T47D (cell line): Measurements from ENCODE around the gene SLC22A17.
"Not testable (repeated sequence)": the region's sequence is repeated elsewhere in the genome, so short reads cannot be mapped to it uniquely, and the experiment has no call there.

Experiments used
- DNase-seq, 2 experiments: peaks; one replicate each; pipeline versions ENCODE4 v3.0.0 to v3.0.0-alpha.2; 2011 to 2012; ENCODE audit warnings: low read depth in 1 of 2, low spot score in 1 of 2
- JUND ChIP-seq: IDR thresholded peaks from 2 replicates; pipeline ENCODE4 v1.6.1; 2012; ENCODE audit warnings: low read depth
- in situ Hi-C: cut with HindIII; loops from 2 replicates; pipeline ENCODE4 v1.10.0; 2016; ENCODE audit warnings: low sequenced_read_pairs, low pct_unique_long_range_greater_than_20kb

SLC22A17 gene

DNA sequence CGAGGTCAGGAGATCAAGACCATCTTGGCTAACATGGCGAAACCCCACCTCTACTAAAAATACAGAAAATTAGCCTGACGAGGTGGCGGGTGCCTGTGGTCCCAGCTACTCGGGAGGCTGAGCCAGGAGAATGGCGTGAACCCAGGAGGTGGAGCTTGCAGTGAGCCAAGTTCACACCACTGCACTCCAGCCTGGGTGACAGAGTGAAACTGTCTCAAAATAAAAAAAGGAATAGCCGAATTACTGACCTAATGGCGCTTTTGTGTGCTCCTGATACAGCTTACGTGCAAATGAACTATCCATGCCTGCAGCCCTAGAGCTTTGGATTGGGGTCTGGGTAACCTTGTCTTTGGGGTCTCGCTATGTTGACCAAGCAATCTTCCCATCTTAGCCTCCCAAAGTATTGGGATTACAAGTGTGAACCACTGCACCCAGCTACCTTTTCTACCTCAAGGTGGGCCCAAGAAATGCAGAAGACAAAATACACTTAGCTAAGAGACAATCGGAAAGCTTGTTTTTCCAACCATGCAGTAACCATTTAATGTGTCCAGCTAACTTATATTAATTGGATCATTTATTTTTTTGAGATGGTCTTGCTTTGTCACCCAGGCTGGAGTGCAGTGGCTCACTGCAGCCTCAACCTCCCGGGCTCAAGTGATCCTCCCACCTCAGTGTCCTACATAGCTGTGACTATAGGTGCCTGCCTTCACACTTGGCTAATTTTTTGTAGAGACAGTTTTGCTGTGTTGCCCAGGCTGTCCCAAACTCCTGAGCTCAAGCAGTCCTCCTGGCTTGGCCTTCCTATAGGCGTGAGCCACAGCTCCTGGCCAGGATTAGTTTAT, 26.0 kb downstream of the SLC22A17 start:
- in situ Hi-C loops: no loop called here
- no peak for TF ChIP-seq JUND
- DNase-seq: no peak

DNA sequence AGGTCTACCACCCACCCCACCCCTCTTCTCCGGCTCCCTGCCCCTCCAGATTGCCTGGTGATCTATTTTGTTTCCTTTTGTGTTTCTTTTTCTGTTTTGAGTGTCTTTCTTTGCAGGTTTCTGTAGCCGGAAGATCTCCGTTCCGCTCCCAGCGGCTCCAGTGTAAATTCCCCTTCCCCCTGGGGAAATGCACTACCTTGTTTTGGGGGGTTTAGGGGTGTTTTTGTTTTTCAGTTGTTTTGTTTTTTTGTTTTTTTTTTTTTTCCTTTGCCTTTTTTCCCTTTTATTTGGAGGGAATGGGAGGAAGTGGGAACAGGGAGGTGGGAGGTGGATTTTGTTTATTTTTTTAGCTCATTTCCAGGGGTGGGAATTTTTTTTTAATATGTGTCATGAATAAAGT, 26.9 kb downstream of the SLC22A17 start:
- in situ Hi-C loops, DNase-seq: not testable (repeated sequence)

DNA sequence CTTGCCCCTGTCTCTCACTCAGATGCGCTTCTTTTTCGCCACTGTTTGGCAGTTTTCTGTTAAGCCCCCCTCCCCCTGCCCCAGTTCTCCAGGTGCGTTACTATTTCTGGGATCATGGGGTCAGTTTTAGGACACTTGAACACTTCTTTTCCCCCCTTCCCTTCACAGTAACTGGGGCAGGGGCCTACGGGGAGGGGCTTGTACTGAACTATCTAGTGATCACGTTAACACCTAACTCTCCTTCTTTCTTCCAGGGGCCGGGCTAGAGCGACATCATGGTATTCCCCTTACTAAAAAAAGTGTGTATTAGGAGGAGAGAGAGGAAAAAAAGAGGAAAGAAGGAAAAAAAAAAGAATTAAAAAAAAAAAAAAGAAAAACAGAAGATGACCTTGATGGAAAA, 27.7 kb downstream of the SLC22A17 start:
- TF ChIP-seq JUND: no peak
- no peak for DNase-seq
- in situ Hi-C loops: no loop called here

DNA sequence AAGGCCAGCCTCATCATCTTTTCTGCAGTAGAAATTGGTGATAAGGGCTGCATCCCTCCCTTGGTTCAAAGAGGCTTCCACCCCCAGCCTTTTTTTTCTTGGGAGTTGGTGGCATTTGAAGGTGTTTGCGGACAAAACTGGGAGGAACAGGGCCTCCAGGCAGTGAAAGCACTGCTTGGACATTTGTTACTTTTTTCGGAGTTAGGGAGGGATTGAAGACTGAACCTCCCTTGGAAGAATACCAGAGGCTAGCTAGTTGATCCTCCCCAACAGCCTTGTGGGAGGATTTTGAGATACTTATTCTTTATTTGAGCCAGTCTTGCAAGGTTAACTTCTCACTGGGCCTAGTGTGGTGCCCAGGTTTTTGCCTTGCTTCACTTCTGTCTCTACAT, 28.2 kb downstream of the SLC22A17 start:
- in situ Hi-C loops: no loop called here
- DNase-seq: no peak
- no peak for TF ChIP-seq JUND

DNA sequence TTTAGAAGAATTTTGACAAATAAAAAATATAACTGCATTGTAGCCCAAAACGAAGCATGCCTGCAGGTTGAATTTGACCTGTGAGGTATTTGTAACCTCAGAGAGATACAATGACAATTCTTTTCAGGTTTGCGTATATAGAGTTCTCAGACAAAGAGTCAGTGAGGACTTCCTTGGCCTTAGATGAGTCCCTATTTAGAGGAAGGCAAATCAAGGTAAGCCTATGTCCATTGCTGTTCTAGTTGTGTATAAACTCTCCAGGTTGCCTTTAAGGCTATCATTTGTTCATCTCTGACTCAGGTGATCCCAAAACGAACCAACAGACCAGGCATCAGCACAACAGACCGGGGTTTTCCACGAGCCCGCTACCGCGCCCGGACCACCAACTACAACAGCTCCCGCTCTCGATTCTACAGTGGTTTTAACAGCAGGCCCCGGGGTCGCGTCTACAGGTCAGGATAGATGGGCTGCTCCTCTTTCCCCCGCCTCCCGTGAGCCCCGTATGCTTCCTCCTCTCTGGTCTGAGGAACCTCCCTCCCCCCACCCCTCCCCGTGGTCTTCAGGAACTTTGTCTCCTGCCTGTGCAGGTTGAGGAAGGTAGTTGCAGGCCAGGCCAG, 28.7 kb downstream of the SLC22A17 start:
- DNase-seq: no peak
- TF ChIP-seq JUND: no peak
- in situ Hi-C loops: no loop called here

DNA sequence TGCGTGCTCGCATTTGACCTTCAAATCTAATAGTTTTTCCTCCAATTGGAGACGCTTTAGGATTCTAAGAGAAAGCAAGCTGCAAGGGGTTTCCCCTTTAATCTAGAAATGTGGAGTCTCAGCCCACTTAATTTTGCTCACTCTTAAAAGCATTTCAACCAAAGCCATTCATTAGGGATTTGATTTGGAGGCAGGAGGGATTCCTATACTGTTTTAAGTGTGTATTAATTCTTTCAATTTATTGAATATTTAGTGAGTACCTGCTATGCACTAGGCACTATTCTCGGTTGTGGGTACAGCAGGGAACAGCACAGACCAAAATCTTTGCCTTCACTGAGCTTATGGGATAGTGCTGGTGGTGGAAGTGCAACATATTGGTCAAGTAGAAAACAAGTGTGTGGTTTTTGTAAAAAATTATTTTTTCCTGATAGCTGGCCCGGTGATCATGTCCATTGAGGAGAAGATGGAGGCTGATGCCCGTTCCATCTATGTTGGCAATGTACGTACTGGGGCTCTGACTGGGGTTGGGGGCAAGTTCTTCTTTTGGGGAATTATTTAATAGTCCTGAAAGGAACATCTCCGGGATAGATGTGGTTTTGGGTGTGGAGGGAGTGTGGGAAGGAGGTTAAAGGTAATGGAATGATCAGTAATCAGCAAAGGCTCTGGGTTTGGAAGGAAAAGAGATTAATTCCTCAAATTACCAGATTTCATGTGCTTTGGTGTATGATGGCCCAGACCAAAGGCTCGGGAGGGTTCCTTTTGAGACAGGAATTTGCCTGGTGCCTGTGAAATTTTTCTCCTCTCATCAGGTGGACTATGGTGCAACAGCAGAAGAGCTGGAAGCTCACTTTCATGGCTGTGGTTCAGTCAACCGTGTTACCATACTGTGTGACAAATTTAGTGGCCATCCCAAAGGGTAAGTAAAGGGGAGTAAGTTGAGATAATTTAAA, 29.8 kb downstream of the SLC22A17 start:
- TF ChIP-seq JUND: no peak
- in situ Hi-C loops: no loop called here

DNA sequence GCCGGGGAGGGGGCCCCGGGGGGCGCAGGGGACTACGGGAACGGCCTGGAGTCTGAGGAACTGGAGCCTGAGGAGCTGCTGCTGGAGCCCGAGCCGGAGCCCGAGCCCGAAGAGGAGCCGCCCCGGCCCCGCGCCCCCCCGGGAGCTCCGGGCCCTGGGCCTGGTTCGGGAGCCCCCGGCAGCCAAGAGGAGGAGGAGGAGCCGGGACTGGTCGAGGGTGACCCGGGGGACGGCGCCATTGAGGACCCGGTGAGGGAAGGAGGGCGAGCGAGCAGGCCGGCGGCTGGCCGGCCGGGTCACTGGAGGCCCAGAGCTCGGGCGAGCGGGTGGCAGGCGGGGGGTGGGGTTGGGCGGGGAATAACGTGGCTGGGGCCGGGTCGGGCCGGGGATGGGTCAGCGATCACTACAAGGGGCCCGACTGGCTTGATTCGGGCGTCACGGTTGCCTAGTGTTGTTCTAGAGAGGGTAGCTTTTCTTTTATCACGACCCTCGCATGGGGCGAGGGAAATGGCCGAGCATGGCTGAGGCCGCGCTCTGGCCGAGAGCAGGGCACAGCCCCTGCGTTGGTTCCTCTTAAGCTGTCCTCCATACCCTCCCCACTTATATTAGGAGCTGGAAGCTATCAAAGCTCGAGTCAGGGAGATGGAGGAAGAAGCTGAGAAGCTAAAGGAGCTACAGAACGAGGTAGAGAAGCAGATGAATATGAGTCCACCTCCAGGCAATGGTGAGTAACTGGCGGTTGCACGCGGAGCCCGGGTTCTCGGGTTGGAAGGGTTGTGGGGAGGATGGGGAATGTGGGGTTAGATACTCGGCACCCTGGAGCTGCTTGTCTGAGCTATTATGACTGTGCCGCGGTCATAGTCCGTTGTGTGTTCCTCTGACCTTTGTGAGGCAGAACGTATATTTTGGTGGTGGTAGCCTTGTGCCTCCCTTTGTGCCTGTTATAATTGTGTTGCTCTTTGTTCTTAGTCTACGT, 30.8 kb downstream of the SLC22A17 start:
- in situ Hi-C loops: no loop called here
- peak in 1 of 2 experiments; percentile 37 for DNase-seq
- TF ChIP-seq JUND: no peak

More for the DNA sequence above, 29.8 kb downstream of the SLC22A17 start:
- DNase-seq: no peak

GRCh38 chr14:23320584-23321571, 31.8 kb downstream of the SLC22A17 start, which contains the start of gene PABPN1:
PABPN1 (plus strand) TSS chr14:23321457; CDS start chr14:23321470, 13 bp downstream.
- in situ Hi-C loops: no loop called here
- TF ChIP-seq JUND: no peak

DNA sequence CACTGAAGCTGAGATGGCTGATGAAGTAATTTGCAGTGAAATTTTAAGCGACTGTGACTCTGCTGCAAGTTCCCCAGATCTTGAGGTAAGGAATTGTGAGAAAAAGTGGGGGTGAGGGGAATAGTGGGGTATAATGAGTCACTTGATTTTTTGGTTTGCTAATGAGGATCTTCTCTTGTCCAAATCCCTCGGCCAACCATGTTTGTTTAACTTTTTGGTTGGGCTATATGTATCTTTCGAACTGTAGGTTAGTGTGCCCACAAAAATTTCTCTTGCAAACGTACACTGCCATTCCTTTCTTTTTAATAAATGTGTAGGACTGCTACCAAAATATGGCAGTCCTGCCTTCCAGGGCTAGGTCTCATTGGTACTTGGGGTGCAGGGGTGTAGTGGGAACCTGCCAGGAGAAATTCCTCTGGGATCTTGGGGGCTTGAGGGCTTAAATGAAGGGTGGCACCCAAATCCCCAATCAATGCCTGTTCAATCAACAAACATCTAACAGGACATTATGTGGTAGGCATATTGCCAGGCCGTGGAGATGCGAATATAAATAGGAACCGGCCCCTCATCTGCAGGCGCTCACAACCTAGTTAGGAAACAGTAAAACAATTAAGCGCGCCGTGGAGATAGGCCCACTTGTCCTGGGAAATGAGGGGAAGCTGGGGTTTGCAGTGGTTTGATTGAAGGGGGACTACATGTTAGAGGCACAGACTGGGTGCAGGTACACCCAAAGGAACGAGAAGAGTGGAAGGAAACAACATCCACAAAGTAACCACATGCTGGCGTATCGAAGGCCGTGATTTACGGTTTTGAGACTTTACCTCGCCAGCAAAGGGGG, 32.7 kb downstream of the SLC22A17 start:
- in situ Hi-C loops: no loop called here
- no peak for TF ChIP-seq JUND
- no peak for DNase-seq

More at GRCh38 chr14:23320584-23321571, 31.8 kb downstream of the SLC22A17 start, which contains the start of gene PABPN1:
- peak; percentile 94 to 99 for DNase-seq

GRCh38 chr14:23316300-23316699, 36.4 kb downstream of the SLC22A17 start:
- TF ChIP-seq JUND: no peak
- in situ Hi-C loops: no loop called here
- no peak for DNase-seq
